Measurements from ENCODE around the gene GNPDA1.

Gene GNPDA1

GRCh38 chr5:142020122-142020659 is 7.4 kb upstream of the GNPDA1 start:
- no peak for DNase-seq

- peak; percentile 10 for DNase-seq
Observed at GRCh38 chr5:142017832-142018427, 5.1 kb upstream of the GNPDA1 start.

- no peak for DNase-seq
Observed at GRCh38 chr5:142016556-142016955, 3.7 kb upstream of the GNPDA1 start.

GRCh38 chr5:142015781-142016533 is 3.1 kb upstream of the GNPDA1 start:
- DNase-seq: peak; percentile 50

GRCh38 chr5:142014911-142015584 is 2.2 kb upstream of the GNPDA1 start:
- DNase-seq: peak; percentile 72

- peak; percentile 50 for DNase-seq
Observed at GRCh38 chr5:142013734-142014521, 1.1 kb upstream of the GNPDA1 start.

GRCh38 chr5:142012186-142012785 is 541 bp downstream of the GNPDA1 start:
- DNase-seq: peak; percentile 81

GRCh38 chr5:142011572-142012185 is 1.1 kb downstream of the GNPDA1 start:
- peak; percentile 46 for DNase-seq

GRCh38 chr5:142009886-142010285 is 2.9 kb downstream of the GNPDA1 start:
- no peak for DNase-seq

- no peak for DNase-seq
Observed at GRCh38 chr5:142008813-142009212, 4.0 kb downstream of the GNPDA1 start.

- no peak for DNase-seq
Observed at GRCh38 chr5:142007237-142007544, 5.6 kb downstream of the GNPDA1 start.

GRCh38 chr5:142006363-142007236 is 6.2 kb downstream of the GNPDA1 start:
- no peak for DNase-seq

- DNase-seq: no peak
Observed at GRCh38 chr5:142003266-142003800, 9.5 kb downstream of the GNPDA1 start.

- no peak for DNase-seq
Observed at GRCh38 chr5:142000704-142001484, 11.9 kb downstream of the GNPDA1 start.

GRCh38 chr5:142000173-142000572 is 12.7 kb downstream of the GNPDA1 start:
- no peak for DNase-seq

- DNase-seq: no peak
Observed at GRCh38 chr5:141997358-141997960, 15.4 kb downstream of the GNPDA1 start.

- DNase-seq: no peak
Observed at GRCh38 chr5:141995656-141996055, 17.2 kb downstream of the GNPDA1 start.

GRCh38 chr5:141994511-141995136 is 18.2 kb downstream of the GNPDA1 start:
- DNase-seq: no peak

- DNase-seq: no peak
Observed at GRCh38 chr5:141992349-141992963, 20.4 kb downstream of the GNPDA1 start.

All from islet precursor cell (in vitro differentiated cells).